Stimulated activated CD4-positive, alpha-beta T cell treated with anti-CD3 and anti-CD28 coated beads, Interleukin-2, amount 100 ng/mL, for 48 hours (primary cell): ENCODE data around the gene ASTN2.
"Not testable (repeated sequence)": the region's sequence is repeated elsewhere in the genome, so short reads cannot be mapped to it uniquely, and the experiment has no call there.

Source experiments
- DNase-seq, 2 donors: peaks; one replicate each; pipeline ENCODE4 v3.0.0-alpha.2; 2020

The ASTN2 gene

GRCh38 chr9:116944714-116945534 lies 469.9 kb downstream of the ASTN2 start:
- DNase-seq, result no peak

GRCh38 chr9:116943970-116944369 lies 470.9 kb downstream of the ASTN2 start:
- DNase-seq, result no peak

- no peak for DNase-seq
Measured at GRCh38 chr9:116942593-116943061, 472.2 kb downstream of the ASTN2 start.

GRCh38 chr9:116941266-116941665 lies 473.6 kb downstream of the ASTN2 start:
- DNase-seq, result no peak

- DNase-seq, result no peak
Measured at GRCh38 chr9:116940614-116941215, 474.1 kb downstream of the ASTN2 start.

- no peak for DNase-seq
Measured at GRCh38 chr9:116939614-116940013, 475.2 kb downstream of the ASTN2 start.

- no peak for DNase-seq
Measured at GRCh38 chr9:116939161-116939560, 475.7 kb downstream of the ASTN2 start.

GRCh38 chr9:116937361-116937760 lies 477.5 kb downstream of the ASTN2 start:
- DNase-seq, result no peak

- DNase-seq, result no peak
Measured at GRCh38 chr9:116935149-116935897, 479.5 kb downstream of the ASTN2 start.

- no peak for DNase-seq
Measured at GRCh38 chr9:116934131-116934530, 480.7 kb downstream of the ASTN2 start.

- no peak for DNase-seq
Measured at GRCh38 chr9:116933251-116933650, 481.6 kb downstream of the ASTN2 start.

- no peak for DNase-seq
Measured at GRCh38 chr9:116929621-116930020, 485.2 kb downstream of the ASTN2 start.

GRCh38 chr9:116928884-116929283 lies 486.0 kb downstream of the ASTN2 start:
- no peak for DNase-seq

GRCh38 chr9:116928289-116928688 lies 486.6 kb downstream of the ASTN2 start:
- DNase-seq, result no peak

- no peak for DNase-seq
Measured at GRCh38 chr9:116927726-116928125, 487.1 kb downstream of the ASTN2 start.

- no peak for DNase-seq
Measured at GRCh38 chr9:116925121-116925520, 489.7 kb downstream of the ASTN2 start.

GRCh38 chr9:116924462-116925110 lies 490.3 kb downstream of the ASTN2 start:
- DNase-seq, result no peak

- DNase-seq, result not testable (repeated sequence)
Measured at GRCh38 chr9:116917895-116918508, 496.9 kb downstream of the ASTN2 start.

GRCh38 chr9:116913536-116913935 lies 501.3 kb downstream of the ASTN2 start:
- DNase-seq, result no peak

GRCh38 chr9:116910201-116910600 lies 504.7 kb downstream of the ASTN2 start:
- no peak for DNase-seq

- DNase-seq, result no peak
Measured at GRCh38 chr9:116907989-116908388, 506.9 kb downstream of the ASTN2 start.

GRCh38 chr9:116905171-116905588 lies 509.7 kb downstream of the ASTN2 start:
- no peak for DNase-seq

GRCh38 chr9:116904165-116904564 lies 510.7 kb downstream of the ASTN2 start:
- DNase-seq, result no peak
